ENCODE data around the gene SMARCA2.

The SMARCA2 gene

DNA sequence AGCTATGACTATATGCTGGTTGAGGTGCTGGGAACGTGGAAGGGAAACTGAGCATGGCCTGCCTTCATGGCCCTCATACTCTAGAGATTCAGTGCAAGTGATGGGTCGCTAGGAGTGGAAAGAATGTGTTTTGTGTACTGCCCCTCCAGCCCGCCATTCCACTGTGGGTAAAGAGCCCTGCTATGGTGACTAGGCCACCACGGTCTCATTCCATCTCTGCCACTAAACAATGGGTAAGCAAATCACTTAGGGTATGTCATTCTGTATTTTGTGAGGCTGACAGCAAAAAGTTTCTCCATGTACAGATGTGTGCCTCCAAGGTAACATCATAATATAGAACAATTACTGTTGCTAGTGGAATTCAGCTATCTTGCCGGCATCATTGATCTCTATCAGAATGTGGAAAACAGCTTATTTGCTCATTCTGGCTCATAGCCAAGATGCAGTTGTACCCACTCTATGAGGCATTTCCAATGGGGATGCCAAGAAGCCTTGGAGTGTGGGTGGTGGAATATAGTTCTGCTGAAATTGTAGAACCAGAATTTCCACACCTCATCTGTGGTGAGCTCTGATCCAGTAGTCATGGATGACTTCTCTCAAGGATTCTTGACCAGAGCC is 12.5 kb downstream of the SMARCA2 start:
- Histone ChIP-seq H3K9me3 (ENCODE audit: insufficient read depth, low read depth, low read length) (no peaks in the 10 kb centered on the region), H3K27me3 (ENCODE audit: insufficient read depth, low read length, poor library complexity, severe bottlenecking) (no peaks in the 10 kb centered on the region), H3F3A (ENCODE audit: low read depth) (peaks cover 14% of the 10 kb centered on the region), H3K9ac (ENCODE audit: low read depth, low read length, poor library complexity, severe bottlenecking) (no peak overlapping the region), H4K20me1 (ENCODE audit: insufficient read depth, low read length, poor library complexity, severe bottlenecking) (peaks cover 66% of the 10 kb centered on the region), H3K36me3 (ENCODE audit: insufficient read depth, low read length) (peaks cover 22% of the 10 kb centered on the region; the same call in 1 of the 2 replicates), H3K4me1 (ENCODE audit: insufficient read depth, low read length, poor library complexity, severe bottlenecking) (peaks cover 59% of the 10 kb centered on the region), H3K9me2 (replicated peaks; ENCODE audit: low read depth, low read length) (no peaks in the 10 kb centered on the region), H3K4me2 (ENCODE audit: low read depth, low read length, poor library complexity, severe bottlenecking) (no peak overlapping the region), H2AFZ (ENCODE audit: low read length) (no peak overlapping the region), H3K4me3 (ENCODE audit: low read length, poor library complexity, severe bottlenecking) (no peak overlapping the region), H3K79me2 (ENCODE audit: insufficient read depth, low read length) (peaks cover 87% of the 10 kb centered on the region)
- TF ChIP-seq, protein P1, sequence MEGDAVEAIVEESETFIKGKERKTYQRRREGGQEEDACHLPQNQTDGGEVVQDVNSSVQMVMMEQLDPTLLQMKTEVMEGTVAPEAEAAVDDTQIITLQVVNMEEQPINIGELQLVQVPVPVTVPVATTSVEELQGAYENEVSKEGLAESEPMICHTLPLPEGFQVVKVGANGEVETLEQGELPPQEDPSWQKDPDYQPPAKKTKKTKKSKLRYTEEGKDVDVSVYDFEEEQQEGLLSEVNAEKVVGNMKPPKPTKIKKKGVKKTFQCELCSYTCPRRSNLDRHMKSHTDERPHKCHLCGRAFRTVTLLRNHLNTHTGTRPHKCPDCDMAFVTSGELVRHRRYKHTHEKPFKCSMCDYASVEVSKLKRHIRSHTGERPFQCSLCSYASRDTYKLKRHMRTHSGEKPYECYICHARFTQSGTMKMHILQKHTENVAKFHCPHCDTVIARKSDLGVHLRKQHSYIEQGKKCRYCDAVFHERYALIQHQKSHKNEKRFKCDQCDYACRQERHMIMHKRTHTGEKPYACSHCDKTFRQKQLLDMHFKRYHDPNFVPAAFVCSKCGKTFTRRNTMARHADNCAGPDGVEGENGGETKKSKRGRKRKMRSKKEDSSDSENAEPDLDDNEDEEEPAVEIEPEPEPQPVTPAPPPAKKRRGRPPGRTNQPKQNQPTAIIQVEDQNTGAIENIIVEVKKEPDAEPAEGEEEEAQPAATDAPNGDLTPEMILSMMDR (conservative IDR thresholded peaks at IDR 0.05; ENCODE audit: low read length) = no peak
- no peak for TF ChIP-seq EZH2phosphoT487 (IDR thresholded peaks at IDR 0.05; ENCODE audit: borderline replicate concordance)

DNA sequence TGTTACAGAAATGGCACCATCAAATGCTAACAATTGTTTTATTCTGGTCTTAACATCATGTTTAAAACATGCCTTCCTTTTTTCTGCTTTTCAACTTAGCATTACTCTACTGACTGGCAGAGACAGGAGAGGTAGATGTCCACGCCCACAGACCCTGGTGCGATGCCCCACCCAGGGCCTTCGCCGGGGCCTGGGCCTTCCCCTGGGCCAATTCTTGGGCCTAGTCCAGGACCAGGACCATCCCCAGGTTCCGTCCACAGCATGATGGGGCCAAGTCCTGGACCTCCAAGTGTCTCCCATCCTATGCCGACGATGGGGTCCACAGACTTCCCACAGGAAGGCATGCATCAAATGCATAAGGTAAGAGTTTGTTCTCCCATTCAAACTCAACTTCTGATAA is 13.7 kb downstream of the SMARCA2 start:
- no peaks in the 10 kb centered on the region for H3K27me3 ChIP-seq (ENCODE audit: insufficient read depth, low read length, poor library complexity, severe bottlenecking)
- no peak overlapping the region for H3K9ac ChIP-seq (ENCODE audit: low read depth, low read length, poor library complexity, severe bottlenecking)
- peaks cover 47% of the 10 kb centered on the region for H3K4me1 ChIP-seq (ENCODE audit: insufficient read depth, low read length, poor library complexity, severe bottlenecking)
- peaks cover 34% of the 10 kb centered on the region for H3K36me3 ChIP-seq (ENCODE audit: insufficient read depth, low read length)
- H4K20me1 ChIP-seq (ENCODE audit: insufficient read depth, low read length, poor library complexity, severe bottlenecking) = peaks cover 57% of the 10 kb centered on the region
- H3K4me2 ChIP-seq (ENCODE audit: low read depth, low read length, poor library complexity, severe bottlenecking) = no peak overlapping the region
- H3K9me3 ChIP-seq (ENCODE audit: insufficient read depth, low read depth, low read length) = no peaks in the 10 kb centered on the region
- TF ChIP-seq, protein P1 (conservative IDR thresholded peaks at IDR 0.05; ENCODE audit: low read length) = no peak
- TF ChIP-seq EZH2phosphoT487 (IDR thresholded peaks at IDR 0.05; ENCODE audit: borderline replicate concordance) = no peak
- no peak overlapping the region for H2AFZ ChIP-seq (ENCODE audit: low read length)
- no peak overlapping the region for H3K4me3 ChIP-seq (ENCODE audit: low read length, poor library complexity, severe bottlenecking)
- peaks cover 86% of the 10 kb centered on the region for H3K79me2 ChIP-seq (ENCODE audit: insufficient read depth, low read length)
- H3F3A ChIP-seq (ENCODE audit: low read depth) = peaks cover 7% of the 10 kb centered on the region
- no peaks in the 10 kb centered on the region for H3K9me2 ChIP-seq (replicated peaks; ENCODE audit: low read depth, low read length)

DNA sequence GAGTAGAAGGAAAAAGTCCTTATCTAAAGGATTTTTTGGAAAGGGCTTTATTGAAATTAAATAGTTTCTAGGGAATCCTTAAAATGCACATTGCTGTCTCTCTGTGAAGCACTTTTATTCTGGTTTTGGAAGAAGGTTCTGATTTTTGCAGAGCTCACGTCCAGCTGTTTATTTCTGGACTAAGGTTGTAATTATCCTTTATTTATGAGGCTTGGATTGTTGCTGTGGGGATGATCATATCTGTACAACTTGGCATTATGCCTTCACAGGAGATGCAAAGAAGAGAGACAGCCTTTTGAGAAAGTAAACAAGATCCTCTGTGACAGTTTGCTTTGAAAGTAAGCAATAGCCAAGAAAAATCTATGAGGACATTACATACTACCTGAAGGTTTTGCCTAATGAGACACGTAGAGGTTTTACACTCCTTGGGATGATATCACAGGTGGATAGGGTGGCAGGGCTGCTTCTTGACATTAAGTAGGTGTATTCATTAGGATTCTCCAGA is 14.6 kb downstream of the SMARCA2 start:
- no peak overlapping the region for H3K4me3 ChIP-seq (ENCODE audit: low read length, poor library complexity, severe bottlenecking)
- H2AFZ ChIP-seq (ENCODE audit: low read length) = no peak overlapping the region
- peaks cover 77% of the 10 kb centered on the region for H3K79me2 ChIP-seq (ENCODE audit: insufficient read depth, low read length)
- H3K4me1 ChIP-seq (ENCODE audit: insufficient read depth, low read length, poor library complexity, severe bottlenecking) = peaks cover 38% of the 10 kb centered on the region
- H3K9me2 ChIP-seq (replicated peaks; ENCODE audit: low read depth, low read length) = no peaks in the 10 kb centered on the region
- no peak for TF ChIP-seq EZH2phosphoT487 (IDR thresholded peaks at IDR 0.05; ENCODE audit: borderline replicate concordance)
- TF ChIP-seq, protein P1 (conservative IDR thresholded peaks at IDR 0.05; ENCODE audit: low read length) = no peak
- H3K9ac ChIP-seq (ENCODE audit: low read depth, low read length, poor library complexity, severe bottlenecking) = no peak overlapping the region
- no peak overlapping the region for H3K4me2 ChIP-seq (ENCODE audit: low read depth, low read length, poor library complexity, severe bottlenecking)
- H3F3A ChIP-seq (ENCODE audit: low read depth) = no peaks in the 10 kb centered on the region
- peaks cover 48% of the 10 kb centered on the region for H4K20me1 ChIP-seq (ENCODE audit: insufficient read depth, low read length, poor library complexity, severe bottlenecking)
- H3K27me3 ChIP-seq (ENCODE audit: insufficient read depth, low read length, poor library complexity, severe bottlenecking) = no peaks in the 10 kb centered on the region
- H3K36me3 ChIP-seq (ENCODE audit: insufficient read depth, low read length) = peaks cover 42% of the 10 kb centered on the region
- H3K9me3 ChIP-seq (ENCODE audit: insufficient read depth, low read depth, low read length) = no peaks in the 10 kb centered on the region
